GM18517 (cell line): ENCODE results near the gene HM13.
"Not testable (repeated sequence)": the region's sequence is repeated elsewhere in the genome, so short reads cannot be mapped to it uniquely, and the experiment has no call there.

Experiments used
- ATAC-seq: cut with Tn5 transposase; IDR thresholded peaks from one replicate; pipeline ENCODE4 v1.9.1; 2021; ENCODE audit warnings: mild to moderate bottlenecking, moderate library complexity; ENCODE audit not compliant: unreplicated experiment

Gene HM13

GRCh38 chr20:31500527-31500926 is 13.7 kb upstream of the HM13 start:
- no peak for ATAC-seq

- peak; percentile 77 for ATAC-seq
Measured at GRCh38 chr20:31502884-31503673, 11.2 kb upstream of the HM13 start.

- no peak for ATAC-seq
Measured at GRCh38 chr20:31505903-31506302, 8.3 kb upstream of the HM13 start.

- ATAC-seq, result no peak
Measured at GRCh38 chr20:31508517-31509244, 5.6 kb upstream of the HM13 start.

GRCh38 chr20:31515072-31515774 is 981 bp downstream of the HM13 start:
- ATAC-seq, result no peak

- no peak for ATAC-seq
Measured at GRCh38 chr20:31515775-31516107, 1.5 kb downstream of the HM13 start.

- ATAC-seq, result no peak
Measured at GRCh38 chr20:31516166-31516565, 1.9 kb downstream of the HM13 start.

GRCh38 chr20:31516651-31517050 is 2.4 kb downstream of the HM13 start:
- ATAC-seq, result no peak

GRCh38 chr20:31517373-31517772 is 3.1 kb downstream of the HM13 start:
- no peak for ATAC-seq

- not testable (repeated sequence) for ATAC-seq
Measured at GRCh38 chr20:31521267-31521666, 7.0 kb downstream of the HM13 start.

- ATAC-seq, result no peak
Measured at GRCh38 chr20:31522731-31523130, 8.5 kb downstream of the HM13 start.

- no peak for ATAC-seq
Measured at GRCh38 chr20:31523361-31524283, 9.4 kb downstream of the HM13 start.

- no peak for ATAC-seq
Measured at GRCh38 chr20:31527266-31527665, 13.0 kb downstream of the HM13 start.

- no peak for ATAC-seq
Measured at GRCh38 chr20:31535298-31535697, 21.1 kb downstream of the HM13 start.

- ATAC-seq, result no peak
Measured at GRCh38 chr20:31536575-31536974, 22.3 kb downstream of the HM13 start.

- no peak for ATAC-seq
Measured at GRCh38 chr20:31537116-31537871, 23.1 kb downstream of the HM13 start.

GRCh38 chr20:31537890-31538289 is 23.6 kb downstream of the HM13 start:
- no peak for ATAC-seq

- ATAC-seq, result no peak
Measured at GRCh38 chr20:31538326-31538725, 24.1 kb downstream of the HM13 start.

- ATAC-seq, result not testable (repeated sequence)
Measured at GRCh38 chr20:31539636-31540035, 25.4 kb downstream of the HM13 start.

- ATAC-seq, result no peak
Measured at GRCh38 chr20:31540406-31540805, 26.2 kb downstream of the HM13 start.
